Psoas muscle (tissue), 8 donors: ENCODE measurements around the gene TGFA. TPM values are rescaled to one million over a fixed set of nuclear protein-coding genes. Genes with fewer than 3 reads are reported as not detected.

ENCODE experiments used
- ATAC-seq, 4 donors: fragments of 200-7000 bp; cut with Tn5 transposase; one replicate each; pipeline ENCODE4 v1.9.1; 2020; ENCODE audit warnings: moderate library complexity in 3 of 4, mild to moderate bottlenecking in 2 of 4
- DNase-seq, 2 donors: peaks; one replicate each; pipeline ENCODE4 v3.0.0-alpha.2; 2020
- H3K27ac ChIP-seq: fragments of 200-600 bp; one replicate; pipeline ENCODE4 v1.8.0; 2022
- H3K27me3 ChIP-seq, 3 donors: fragments of 200-600 bp in 1 of 3; one replicate each; pipeline versions ENCODE4 v1.6.1 to v1.8.0; 2013 to 2022; ENCODE audit warnings: low read length in 2 of 3, mild to moderate bottlenecking in 2 of 3, moderate library complexity in 1 of 3; ENCODE audit not compliant: insufficient read depth in 3 of 3
- H3K36me3 ChIP-seq, 2 donors: fragments of 200-600 bp in 1 of 2; one replicate each; pipeline versions ENCODE4 v1.6.1 to v1.8.0; 2013 to 2022; ENCODE audit warnings: low read depth in 1 of 2, mild to moderate bottlenecking in 1 of 2, moderate library complexity in 1 of 2; ENCODE audit not compliant: insufficient read depth in 1 of 2
- H3K4me1 ChIP-seq: fragments of 200-600 bp; one replicate; pipeline ENCODE4 v1.8.0; 2022
- H3K4me3 ChIP-seq: fragments of 200-600 bp; one replicate; pipeline ENCODE4 v1.8.0; 2022; ENCODE audit warnings: mild to moderate bottlenecking
- H3K9me3 ChIP-seq: fragments of 200-600 bp; one replicate; pipeline ENCODE4 v1.8.0; 2022
- CTCF ChIP-seq: fragments of 200-600 bp; IDR thresholded peaks from one replicate; pipeline ENCODE4 v1.8.0; 2022; ENCODE audit warnings: antibody characterized with exemption
- WGBS, 3 donors: extraction: QIAGEN DNeasy Blood & Tissue Kit; methylation state at CpG; one replicate each; pipeline versions ENCODE4 v1.1.6 to v1.1.7; 2013; 5-methylcytosine and 5-hydroxymethylcytosine counted together
- intact Hi-C, 2 donors: fragments of 100-400 bp; cut with DNase I; formaldehyde crosslinking; loops; one replicate each; pipeline versions ENCODE4 v1.11.0 to v1.14.2; 2022
- polyA plus RNA-seq, 3 donors: library from polyadenylated mRNA; stranded (reverse); fragments of 200-250 nt; gene quantifications; one replicate each; pipeline ENCODE4 v1.2.3, GENCODE V29; 2013
- total RNA-seq, 4 donors: library from RNA; stranded (reverse); fragmentation: NEBNext Ultra II Directional in 2 of 4; extraction: Animal tissue kit (Norgen Biotek cat#: 25700) in 2 of 4; gene quantifications; one replicate each; pipeline versions ENCODE4 v1.2.1 to v1.2.4, GENCODE V29; 2021 to 2023
- donor health status: healthy with polysubstance abuse.
- donor health status: DM: no; HTN: no; CAD: no; lungs with moderate emphysema.
- donor health status: Bipolar disorder and iron deficiency.
- donor health status: healthy.
- donor health status: DM: yes; HTN: yes; CAD: no.
- donor health status: DM: no; HTN: no; CAD: no.
- donor health status: DM: no; HTN: no; CAD: no.
- donor health status: DM: yes; HTN: yes; CAD: no.

Gene TGFA
- total and polyA plus RNA-seq, 7 donors, result 0.03 to 0.39 (median 0.12) TPM

GRCh38 chr2:70482401-70482800 is 71.2 kb downstream of the TGFA start:
- Histone ChIP-seq H3K4me1 (no peaks in the 10 kb centered on the region), H3K27ac (no peak overlapping the region), H3K9me3 (no peaks in the 10 kb centered on the region), H3K4me3 (no peak overlapping the region), H3K36me3 (no peaks in the 10 kb centered on the region), H3K27me3 (peaks cover 0 to 6% (median 3%) of the 10 kb centered on the region in 3 donors)
- ATAC-seq, result no peak
- DNase-seq, result no peak
- intact Hi-C loops, result no loop called here
- TF ChIP-seq CTCF, result no peak

GRCh38 chr2:70480468-70480867 is 73.2 kb downstream of the TGFA start:
- WGBS, 3 donors, result 31 to 37% (median 32%) methylated on average over 5 of the region's 5 CpGs
- H3K4me1 ChIP-seq, result no peaks in the 10 kb centered on the region
- DNase-seq, result no peak
- no peaks in the 10 kb centered on the region for H3K9me3 ChIP-seq
- no peak overlapping the region for H3K27ac ChIP-seq
- ATAC-seq, result no peak
- intact Hi-C loops, result no loop called here
- H3K27me3 ChIP-seq, result peaks cover 0 to 2% (median under 1%) of the 10 kb centered on the region in 3 donors
- no peak overlapping the region for H3K4me3 ChIP-seq
- no peaks in the 10 kb centered on the region for H3K36me3 ChIP-seq
- TF ChIP-seq CTCF, result no peak

- intact Hi-C loops, result no loop called here
- ATAC-seq, result no peak
- Histone ChIP-seq H3K9me3 (no peaks in the 10 kb centered on the region), H3K4me1 (no peaks in the 10 kb centered on the region), H3K36me3 (no peaks in the 10 kb centered on the region), H3K27me3 (peaks cover 0 to 2% (median 0%) of the 10 kb centered on the region in 3 donors), H3K4me3 (no peak overlapping the region), H3K27ac (no peak overlapping the region)
- TF ChIP-seq CTCF, result no peak
- WGBS, 3 donors, result 80 to 89% (median 81%) methylated on average over 3 of the region's 3 CpGs
- DNase-seq, result no peak
These were observed 73.8 kb downstream of the TGFA start for GRCh38 chr2:70479816-70480215.

GRCh38 chr2:70477441-70477844 is 76.2 kb downstream of the TGFA start:
- intact Hi-C loops, result no loop called here
- 0 to 16% (median 12%) methylated on average over 1 of the region's 1 CpG for WGBS, 3 donors
- Histone ChIP-seq H3K27me3 (peaks cover 0 to 2% (median 0%) of the 10 kb centered on the region in 3 donors), H3K36me3 (no peaks in the 10 kb centered on the region), H3K4me1 (no peaks in the 10 kb centered on the region), H3K27ac (no peak overlapping the region), H3K4me3 (no peak overlapping the region), H3K9me3 (no peaks in the 10 kb centered on the region)
- no peak for ATAC-seq
- DNase-seq, result no peak
- no peak for TF ChIP-seq CTCF

- Histone ChIP-seq H3K4me1 (no peaks in the 10 kb centered on the region), H3K4me3 (no peak overlapping the region), H3K9me3 (no peaks in the 10 kb centered on the region), H3K27ac (no peak overlapping the region), H3K27me3 (peaks cover 0 to 2% (median 0%) of the 10 kb centered on the region in 3 donors), H3K36me3 (no peaks in the 10 kb centered on the region)
- intact Hi-C loops, result no loop called here
- ATAC-seq, result no peak
- no peak for TF ChIP-seq CTCF
- 74 to 85% (median 81%) methylated on average over 5 of the region's 5 CpGs for WGBS, 3 donors
- DNase-seq, result no peak
These were observed 78.4 kb downstream of the TGFA start for GRCh38 chr2:70475266-70475665.
